Ascending aorta (tissue), 2 donors: ENCODE data around the gene PELI1. TPM values are rescaled to one million over a fixed set of nuclear protein-coding genes. Genes with fewer than 3 reads are reported as not detected.

Experiments
- DNase-seq, 2 donors: peaks; one replicate each; pipeline ENCODE4 v3.0.0-alpha.2; 2019; ENCODE audit warnings: low spot score in 2 of 2
- H3K27ac ChIP-seq, 2 donors: fragments of 200-600 bp; sonication (generic); one replicate each; pipeline ENCODE4 v1.5.1; 2016 to 2017; ENCODE audit warnings: mild to moderate bottlenecking in 1 of 2
- H3K27me3 ChIP-seq: fragments of 200-600 bp; sonication (generic); one replicate; pipeline ENCODE4 v1.5.1; 2017
- H3K36me3 ChIP-seq, 2 donors: fragments of 200-600 bp; sonication (generic); one replicate each; pipeline ENCODE4 v1.5.1; 2016
- H3K4me1 ChIP-seq, 2 donors: fragments of 200-600 bp; sonication (generic); one replicate each; pipeline ENCODE4 v1.5.1; 2016 to 2017; ENCODE audit warnings: mild to moderate bottlenecking in 1 of 2
- H3K4me3 ChIP-seq, 2 donors: fragments of 200-600 bp; sonication (generic); one replicate each; pipeline ENCODE4 v1.5.1; 2016 to 2017; ENCODE audit warnings: mild to moderate bottlenecking in 1 of 2
- H3K9me3 ChIP-seq, 2 donors: fragments of 200-600 bp; sonication (generic); one replicate each; pipeline ENCODE4 v1.5.1; 2016
- intact Hi-C: fragments of 100-400 bp; cut with DNase I; formaldehyde crosslinking; loops from one replicate; pipeline ENCODE4 v1.15.1; 2023
- total RNA-seq: library from RNA; depleted of rRNA; stranded (reverse); fragments of >200 nt; gene quantifications from one replicate; pipeline ENCODE4 v1.1.0, GENCODE V29; 2016
- TF ChIP-seq, protein P1 (sequence below), 3 experiments: fragments of 200-600 bp in 2 of 3; fragments of 450-650 bp in 1 of 3; sonication (generic) in 2 of 3; IDR thresholded peaks; one replicate each; pipeline ENCODE4 v1.5.1; 2016 to 2019; ENCODE audit warnings: antibody characterized with exemption in 3 of 3, mild to moderate bottlenecking in 1 of 3, moderate library complexity in 1 of 3

The PELI1 gene
- total RNA-seq, 1 donor from 2014 or later: 140 TPM

DNA sequence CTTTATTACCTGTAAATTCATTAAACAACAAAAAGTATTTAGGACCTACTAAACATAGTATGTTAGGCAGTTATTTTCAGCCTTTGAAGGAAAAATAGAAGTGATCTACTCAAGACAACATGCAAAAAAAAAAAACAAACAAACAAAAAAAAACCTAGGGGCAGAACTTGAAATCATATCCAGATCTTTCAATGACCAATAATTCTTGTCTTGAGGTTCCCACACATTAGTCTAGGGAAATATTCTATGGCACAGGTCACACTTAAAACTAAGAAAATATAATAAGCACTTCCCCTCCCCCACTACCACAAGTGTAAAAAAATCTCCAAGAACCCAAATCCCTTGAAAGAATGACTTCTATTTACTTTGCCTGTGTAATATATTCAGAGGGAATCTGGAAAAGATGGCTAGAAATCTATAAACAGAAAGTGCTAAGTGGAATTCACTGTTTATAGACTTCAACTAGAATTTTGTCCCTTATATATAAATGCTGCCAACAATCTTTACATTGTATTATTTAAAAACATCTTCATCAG is 3.5 kb downstream of the PELI1 start:
- H3K27me3 ChIP-seq: no peaks in the 10 kb centered on the region
- TF ChIP-seq, protein P1, sequence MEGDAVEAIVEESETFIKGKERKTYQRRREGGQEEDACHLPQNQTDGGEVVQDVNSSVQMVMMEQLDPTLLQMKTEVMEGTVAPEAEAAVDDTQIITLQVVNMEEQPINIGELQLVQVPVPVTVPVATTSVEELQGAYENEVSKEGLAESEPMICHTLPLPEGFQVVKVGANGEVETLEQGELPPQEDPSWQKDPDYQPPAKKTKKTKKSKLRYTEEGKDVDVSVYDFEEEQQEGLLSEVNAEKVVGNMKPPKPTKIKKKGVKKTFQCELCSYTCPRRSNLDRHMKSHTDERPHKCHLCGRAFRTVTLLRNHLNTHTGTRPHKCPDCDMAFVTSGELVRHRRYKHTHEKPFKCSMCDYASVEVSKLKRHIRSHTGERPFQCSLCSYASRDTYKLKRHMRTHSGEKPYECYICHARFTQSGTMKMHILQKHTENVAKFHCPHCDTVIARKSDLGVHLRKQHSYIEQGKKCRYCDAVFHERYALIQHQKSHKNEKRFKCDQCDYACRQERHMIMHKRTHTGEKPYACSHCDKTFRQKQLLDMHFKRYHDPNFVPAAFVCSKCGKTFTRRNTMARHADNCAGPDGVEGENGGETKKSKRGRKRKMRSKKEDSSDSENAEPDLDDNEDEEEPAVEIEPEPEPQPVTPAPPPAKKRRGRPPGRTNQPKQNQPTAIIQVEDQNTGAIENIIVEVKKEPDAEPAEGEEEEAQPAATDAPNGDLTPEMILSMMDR (IDR thresholded peaks at IDR 0.05): no peak
- no peaks in the 10 kb centered on the region for H3K9me3 ChIP-seq
- H3K27ac ChIP-seq: peak overlapping the region; percentile 28 to 99
- peak overlapping the region in 1 of 2 donors; percentile 98 for H3K4me3 ChIP-seq
- peaks cover 0 to 22% of the 10 kb centered on the region in 2 donors for H3K4me1 ChIP-seq
- no peaks in the 10 kb centered on the region for H3K36me3 ChIP-seq
- no peak for DNase-seq
- intact Hi-C loops: loop anchor here (5.0 to 10.0 kb wide), 4 partner anchors 62 to 314 kb away; partner anchors contain the start of gene LGALSL

DNA sequence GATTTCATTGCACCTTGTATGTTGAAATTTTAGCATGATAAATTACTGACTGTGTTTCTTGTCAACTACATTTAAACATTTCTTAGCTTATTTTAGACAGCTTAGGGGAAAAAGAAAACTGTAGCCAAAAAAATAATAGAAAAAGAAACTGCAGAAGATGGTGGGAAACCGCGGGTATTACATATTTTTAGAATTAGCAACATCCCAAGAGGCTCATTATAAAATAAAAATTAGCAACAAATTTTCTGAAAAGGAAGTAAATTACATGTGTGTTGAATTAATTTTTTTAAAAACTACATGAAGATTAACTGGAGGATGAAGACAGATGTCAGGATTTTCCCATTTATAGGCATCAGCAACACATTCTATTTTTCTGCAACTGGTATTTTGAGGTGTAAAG is 4.3 kb downstream of the PELI1 start:
- intact Hi-C loops: loop anchor here (5.0 to 10.0 kb wide), 4 partner anchors 62 to 315 kb away; partner anchors contain the start of gene LGALSL
- Histone ChIP-seq H3K27me3 (no peaks in the 10 kb centered on the region), H3K4me1 (peaks cover 0 to 26% of the 10 kb centered on the region in 2 donors), H3K27ac (peak overlapping the region; percentile 44 to 99), H3K9me3 (no peaks in the 10 kb centered on the region), H3K36me3 (no peaks in the 10 kb centered on the region), H3K4me3 (peak overlapping the region in 1 of 2 donors; percentile 6)
- DNase-seq: no peak
- TF ChIP-seq, protein P1 (IDR thresholded peaks at IDR 0.05): no peak

DNA sequence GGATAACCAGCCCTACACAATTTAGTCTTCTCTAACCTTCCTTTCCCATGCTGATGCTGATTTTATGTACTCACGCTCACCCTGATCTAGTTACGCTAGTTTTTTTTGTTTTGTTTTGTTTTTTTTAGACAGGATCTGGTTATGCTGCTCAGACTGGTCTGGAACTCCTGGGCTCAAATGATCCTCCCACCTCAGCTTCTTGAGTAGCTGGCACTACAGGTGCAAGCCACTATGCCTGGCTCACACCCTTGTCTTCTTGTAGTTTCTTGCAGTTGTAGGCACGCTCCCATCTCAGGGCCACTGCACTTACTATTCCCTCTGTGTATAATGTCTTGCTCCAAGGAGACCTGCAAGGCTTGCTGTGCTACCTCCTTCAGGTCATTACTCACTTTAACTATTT is 6.2 kb downstream of the PELI1 start:
- no peak for DNase-seq
- Histone ChIP-seq H3K4me1 (peaks cover 0 to 30% of the 10 kb centered on the region in 2 donors), H3K27me3 (no peaks in the 10 kb centered on the region), H3K36me3 (no peaks in the 10 kb centered on the region), H3K27ac (peak overlapping the region in 1 of 2 donors; percentile 38), H3K9me3 (no peaks in the 10 kb centered on the region), H3K4me3 (no peak overlapping the region)
- TF ChIP-seq, protein P1 (IDR thresholded peaks at IDR 0.05): no peak
- intact Hi-C loops: no loop called here

DNA sequence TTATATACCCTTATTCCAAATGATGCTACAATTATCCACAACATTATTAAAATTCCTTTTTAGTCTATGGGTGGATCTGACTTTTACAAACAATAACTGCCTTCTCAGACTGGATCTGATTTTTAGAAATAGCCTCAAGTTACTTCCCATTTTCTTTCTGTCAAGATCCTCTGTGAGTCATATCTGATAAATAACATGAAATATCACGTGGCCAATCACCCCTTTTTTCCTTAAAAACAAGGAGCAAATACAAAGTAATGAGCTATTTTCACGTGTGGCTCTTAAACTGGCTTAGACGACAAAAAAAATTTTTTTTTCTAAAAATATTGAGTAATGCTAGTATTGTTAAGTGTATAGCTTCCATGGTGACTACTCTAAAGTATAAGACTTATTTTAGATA is 6.7 kb downstream of the PELI1 start:
- Histone ChIP-seq H3K4me3 (no peak overlapping the region), H3K4me1 (peaks cover 0 to 30% of the 10 kb centered on the region in 2 donors), H3K27ac (peak overlapping the region in 1 of 2 donors; percentile 1), H3K36me3 (no peaks in the 10 kb centered on the region), H3K9me3 (no peaks in the 10 kb centered on the region), H3K27me3 (no peaks in the 10 kb centered on the region)
- TF ChIP-seq, protein P1 (IDR thresholded peaks at IDR 0.05): no peak
- intact Hi-C loops: no loop called here
- no peak for DNase-seq

DNA sequence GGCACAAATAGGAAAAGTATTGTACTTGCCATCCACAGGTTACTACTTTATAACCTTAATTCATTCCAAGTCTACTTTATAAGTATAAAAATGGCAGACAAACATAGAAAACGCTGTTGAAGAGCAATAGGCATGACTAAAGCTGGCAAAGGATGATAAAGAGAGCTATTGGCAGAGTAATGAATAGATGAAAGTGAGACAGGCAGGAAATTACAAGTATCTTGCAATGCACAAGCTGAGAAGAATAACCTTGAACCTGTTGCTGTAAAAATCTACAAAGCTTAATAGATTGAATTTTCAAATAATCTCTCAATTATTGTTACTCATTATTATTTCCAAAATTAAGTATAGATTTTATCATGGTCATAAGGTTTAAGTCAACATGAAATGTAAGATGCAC is 8.8 kb downstream of the PELI1 start:
- Histone ChIP-seq H3K27ac (no peak overlapping the region), H3K27me3 (no peaks in the 10 kb centered on the region), H3K4me1 (peaks cover 0 to 32% of the 10 kb centered on the region in 2 donors), H3K4me3 (no peak overlapping the region), H3K9me3 (no peaks in the 10 kb centered on the region), H3K36me3 (no peaks in the 10 kb centered on the region)
- intact Hi-C loops: no loop called here
- TF ChIP-seq, protein P1 (IDR thresholded peaks at IDR 0.05): no peak
- no peak for DNase-seq
